Ramos (cell line): ENCODE results near the gene CELSR2.
"Not testable (repeated sequence)": the region's sequence is repeated elsewhere in the genome, so short reads cannot be mapped to it uniquely, and the experiment has no call there.

Source experiments
- in situ Hi-C: fragments of 300-500 bp; cut with MboI; formaldehyde crosslinking; loops from one replicate; pipeline ENCODE4 v1.14.3; 2022; ENCODE audit warnings: low sequenced_read_pairs; ENCODE audit not compliant: unreplicated experiment

CELSR2 gene

GRCh38 chr1:109295712-109296415 lies 46.5 kb downstream of the CELSR2 start:
- in situ Hi-C loops = no loop called here

GRCh38 chr1:109296782-109297181 lies 47.4 kb downstream of the CELSR2 start:
- in situ Hi-C loops = no loop called here

- in situ Hi-C loops = no loop called here
Measured at GRCh38 chr1:109298666-109299557, 49.6 kb downstream of the CELSR2 start.

GRCh38 chr1:109299558-109300343 lies 50.4 kb downstream of the CELSR2 start:
- in situ Hi-C loops = no loop called here

- in situ Hi-C loops = no loop called here
Measured at GRCh38 chr1:109300650-109301151, 51.4 kb downstream of the CELSR2 start.

- in situ Hi-C loops = no loop called here
Measured at GRCh38 chr1:109301874-109302273, 52.5 kb downstream of the CELSR2 start.

GRCh38 chr1:109304226-109304920 lies 55.0 kb downstream of the CELSR2 start:
- in situ Hi-C loops = no loop called here

GRCh38 chr1:109305991-109306390 lies 56.7 kb downstream of the CELSR2 start:
- in situ Hi-C loops = not testable (repeated sequence)

DNA sequence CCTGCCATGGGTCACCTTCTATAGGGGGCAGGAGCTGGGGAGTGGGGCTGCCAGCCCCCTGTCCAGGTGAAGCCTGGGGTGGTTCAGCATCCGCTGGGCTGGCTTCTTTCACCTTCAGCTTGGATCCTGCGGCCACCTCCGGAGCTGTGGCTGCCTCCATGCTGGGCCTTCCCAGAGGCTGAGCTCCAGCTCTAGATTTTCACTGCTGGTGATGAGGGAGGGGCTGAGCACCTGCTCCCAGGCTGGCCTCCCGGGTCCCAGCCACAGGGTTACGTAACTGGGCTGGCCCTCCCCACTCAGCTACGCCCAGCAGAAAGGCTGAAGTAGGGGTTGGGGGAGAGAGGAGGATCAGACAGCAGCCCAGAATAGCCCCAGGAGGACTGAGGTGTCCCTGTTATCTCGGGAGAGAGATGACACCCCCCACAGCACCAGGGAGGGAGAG lies 57.5 kb downstream of the CELSR2 start, which contains the start of gene MYBPHL:
Gene MYBPHL, minus strand, starts transcription at position 180 of the 442 bp plus-strand sequence. Its CDS starts 20 bp downstream, at position 160.
- in situ Hi-C loops = no loop called here

DNA sequence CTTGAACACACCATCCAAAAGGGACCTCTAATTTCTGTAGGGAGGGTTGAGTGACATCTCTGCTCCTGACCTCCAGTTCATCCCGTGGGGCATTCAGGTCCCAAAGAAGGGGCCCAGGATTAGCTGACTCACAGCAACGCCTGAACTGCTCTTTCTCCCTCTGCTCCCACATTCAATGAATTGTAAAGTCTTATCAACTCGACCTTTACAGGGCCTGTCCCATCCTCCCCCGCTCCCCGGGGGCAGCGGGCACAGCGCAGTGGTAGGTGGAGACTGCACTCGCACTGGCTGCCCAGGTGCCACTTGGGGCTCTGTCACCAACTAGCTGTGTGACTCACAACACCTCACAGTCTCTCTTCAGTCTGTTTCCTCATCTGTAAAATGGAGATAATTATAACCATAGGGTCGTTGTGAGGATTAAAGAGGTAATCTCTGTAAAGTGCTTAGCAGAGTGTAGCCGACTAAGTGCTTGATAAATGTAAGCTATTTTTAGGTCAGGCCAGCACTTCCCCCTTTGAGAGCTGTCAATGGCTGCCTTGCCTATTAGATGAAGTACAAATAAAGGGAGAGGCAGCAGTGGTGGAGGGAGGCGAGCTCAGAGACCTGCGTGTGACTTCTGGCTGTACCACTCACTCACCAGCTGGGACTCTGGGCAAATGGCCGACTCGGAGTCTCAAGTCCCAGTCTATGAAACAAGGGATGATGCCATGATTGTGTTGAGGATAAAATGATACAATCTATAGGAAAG lies 58.1 kb downstream of the CELSR2 start:
- in situ Hi-C loops = no loop called here

- in situ Hi-C loops = no loop called here
Measured at GRCh38 chr1:109309347-109309746, 60.0 kb downstream of the CELSR2 start.

GRCh38 chr1:109312246-109312645 lies 62.9 kb downstream of the CELSR2 start:
- in situ Hi-C loops = no loop called here

DNA sequence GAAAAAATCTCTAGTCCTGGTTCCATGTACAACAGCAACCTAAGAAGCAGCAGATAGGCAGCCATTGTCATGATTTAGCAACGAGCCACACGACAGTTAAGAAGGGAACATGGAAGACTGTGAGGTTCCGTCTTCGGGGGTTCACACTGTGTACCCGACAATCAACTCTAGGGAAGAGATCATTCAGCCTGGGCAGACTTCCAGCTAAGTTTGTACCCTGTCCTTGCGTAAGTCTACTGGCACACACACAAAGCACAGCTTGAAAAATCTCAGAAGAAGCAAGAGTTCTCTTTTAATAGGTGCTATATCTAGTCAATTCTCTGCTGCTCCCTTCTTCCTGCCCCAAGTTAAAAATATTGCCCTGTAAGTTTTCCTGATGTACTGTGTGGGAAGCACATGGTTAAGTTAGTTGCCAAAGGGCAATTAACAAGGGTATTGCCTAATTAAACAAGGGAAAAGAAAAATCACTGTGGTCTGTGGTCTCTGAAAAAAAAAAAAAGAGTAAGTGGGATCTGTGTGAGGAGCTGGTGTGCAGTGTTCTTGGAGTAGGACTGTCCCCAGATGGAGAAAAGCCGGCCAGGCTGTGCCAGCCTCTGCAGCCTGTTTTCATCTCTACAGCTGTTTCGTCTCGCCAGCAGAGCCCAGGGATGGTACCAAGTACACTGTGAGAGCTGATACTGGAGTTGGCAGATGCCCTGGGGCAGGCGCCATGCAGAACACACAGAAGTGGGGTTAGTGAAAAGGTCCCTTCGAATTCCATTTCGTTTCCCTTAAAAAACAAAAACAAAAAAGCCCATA lies 63.8 kb downstream of the CELSR2 start:
- in situ Hi-C loops = no loop called here

DNA sequence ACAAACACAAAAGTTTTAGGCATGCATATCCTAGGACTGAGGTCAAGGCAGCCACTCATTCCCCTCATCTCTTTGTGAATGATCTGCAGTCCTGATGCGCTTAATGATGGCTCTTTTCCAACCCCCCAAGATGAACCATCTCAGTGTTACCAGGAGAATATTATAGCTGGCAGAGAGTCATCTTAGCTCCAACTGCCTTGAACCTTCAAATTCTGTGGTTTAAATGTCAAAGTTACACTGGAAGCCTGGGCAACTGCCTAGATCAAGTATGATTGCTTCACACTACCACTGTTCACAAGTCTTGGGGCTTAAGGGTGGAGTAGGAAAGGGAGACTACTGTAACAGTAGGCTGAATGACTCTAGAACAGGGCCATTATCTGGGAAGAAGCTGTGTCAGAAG lies 65.5 kb downstream of the CELSR2 start:
- in situ Hi-C loops = no loop called here

DNA sequence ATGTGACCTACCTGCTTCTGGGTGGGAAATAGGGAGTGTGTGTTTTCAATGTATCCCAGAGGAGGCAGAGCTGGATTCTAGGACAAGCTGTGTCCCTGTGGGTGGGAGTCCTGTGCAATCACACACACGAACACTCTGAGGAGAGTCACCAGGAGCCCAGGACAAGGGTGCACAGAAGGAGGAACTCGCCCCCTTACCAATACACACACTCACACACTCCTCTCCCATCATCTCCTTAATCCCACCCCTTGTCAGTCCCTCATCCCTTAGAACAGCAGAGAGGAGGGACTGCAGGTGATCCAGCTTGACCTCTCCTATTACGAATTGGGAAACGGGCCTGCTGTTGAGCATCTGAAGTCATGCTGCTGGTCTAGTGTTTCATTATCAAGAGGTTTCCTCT lies 65.9 kb downstream of the CELSR2 start:
- in situ Hi-C loops = no loop called here

- in situ Hi-C loops = no loop called here
Measured at GRCh38 chr1:109316506-109316905, 67.2 kb downstream of the CELSR2 start.

DNA sequence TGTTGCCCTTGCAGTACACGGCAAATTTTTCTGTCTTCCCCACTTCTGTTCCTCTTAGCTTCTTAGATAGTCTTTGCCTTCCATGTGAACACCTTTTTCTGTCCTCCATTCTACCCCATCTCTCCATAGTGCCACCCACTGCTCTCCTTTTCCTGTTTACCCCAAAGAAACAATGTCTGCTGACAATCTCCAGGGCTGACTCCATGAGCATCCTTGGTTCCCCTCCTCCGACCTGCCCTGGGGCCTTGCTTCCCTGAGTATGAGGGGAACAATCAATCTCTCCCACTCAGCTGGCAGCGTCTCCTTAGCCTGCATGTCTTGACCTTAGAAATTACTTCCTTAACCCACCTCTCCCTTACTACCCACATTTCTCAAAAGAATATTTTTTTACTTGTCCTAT lies 69.8 kb downstream of the CELSR2 start:
- in situ Hi-C loops = no loop called here

DNA sequence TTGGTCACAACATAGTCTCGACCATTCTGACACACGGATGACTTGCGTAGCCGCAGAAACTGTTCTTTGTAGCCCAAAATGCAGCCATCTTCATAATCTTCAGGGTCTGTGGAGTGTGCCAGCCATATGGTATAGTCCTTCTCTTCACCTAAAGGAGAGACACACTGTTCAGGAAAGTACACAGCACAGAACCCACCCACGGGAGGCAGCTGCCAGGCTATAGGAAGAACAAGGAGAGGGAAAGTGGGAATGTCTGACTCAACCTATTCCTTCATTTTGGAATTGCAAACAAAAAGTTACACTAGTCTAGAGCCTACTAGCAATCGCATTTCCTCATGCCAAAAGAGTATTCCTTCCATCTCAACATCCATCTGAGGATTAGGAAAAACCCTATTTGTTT lies 73.6 kb downstream of the CELSR2 start:
- in situ Hi-C loops = no loop called here
